HG02678 (cell line): ENCODE data around the gene EIF5AL1.
"Not testable (repeated sequence)": the region's sequence is repeated elsewhere in the genome, so short reads cannot be mapped to it uniquely, and the experiment has no call there.

Source experiments
- ATAC-seq: cut with Tn5 transposase; IDR thresholded peaks from one replicate; pipeline ENCODE4 v1.9.1; 2021; ENCODE audit warnings: mild to moderate bottlenecking, moderate library complexity; ENCODE audit not compliant: unreplicated experiment

The EIF5AL1 gene

DNA sequence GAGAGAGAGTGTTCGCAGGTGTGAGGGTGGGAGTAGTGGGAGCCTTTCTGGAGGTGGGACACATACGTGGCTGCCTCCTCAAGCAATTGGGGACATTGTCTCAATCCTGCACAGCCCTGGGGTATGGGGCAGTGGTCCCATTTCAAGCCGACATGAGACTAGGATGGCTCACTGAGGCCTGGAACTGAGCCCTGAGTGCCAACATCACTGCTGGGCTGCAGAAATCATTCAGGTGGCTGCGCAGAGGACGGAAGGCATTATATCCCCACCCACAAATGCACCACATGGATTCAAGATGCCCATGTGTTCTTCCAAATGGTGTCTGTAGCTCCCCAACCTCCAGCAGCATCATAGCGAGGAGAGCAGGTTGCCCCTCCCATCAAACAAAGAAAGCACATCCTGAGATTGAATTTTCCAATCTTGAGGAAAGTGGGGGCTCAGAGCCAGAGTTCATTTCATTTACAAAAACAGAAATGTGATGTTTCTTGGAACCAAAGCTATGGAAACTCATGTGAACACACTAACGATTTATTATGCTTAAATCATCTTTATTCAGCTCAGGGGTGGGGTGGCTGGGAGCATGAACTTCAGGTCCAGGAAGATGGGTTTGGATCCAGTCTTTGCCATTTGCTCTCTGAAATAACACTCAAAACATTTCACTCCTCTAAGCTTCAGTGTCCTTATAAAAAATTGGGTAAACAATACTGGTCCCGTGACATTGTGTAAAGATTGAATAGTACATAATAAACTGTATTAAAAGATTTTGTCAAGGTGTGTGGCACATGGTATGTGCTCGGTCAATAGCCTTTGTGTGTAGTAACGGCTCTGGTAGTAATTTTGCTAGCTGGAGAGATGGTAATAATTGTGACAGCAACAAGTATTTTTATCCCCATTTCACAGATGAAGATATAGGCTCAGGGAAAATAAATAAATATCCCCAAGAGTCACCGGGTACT, 43.3 kb downstream of the EIF5AL1 start:
- ATAC-seq = no peak

DNA sequence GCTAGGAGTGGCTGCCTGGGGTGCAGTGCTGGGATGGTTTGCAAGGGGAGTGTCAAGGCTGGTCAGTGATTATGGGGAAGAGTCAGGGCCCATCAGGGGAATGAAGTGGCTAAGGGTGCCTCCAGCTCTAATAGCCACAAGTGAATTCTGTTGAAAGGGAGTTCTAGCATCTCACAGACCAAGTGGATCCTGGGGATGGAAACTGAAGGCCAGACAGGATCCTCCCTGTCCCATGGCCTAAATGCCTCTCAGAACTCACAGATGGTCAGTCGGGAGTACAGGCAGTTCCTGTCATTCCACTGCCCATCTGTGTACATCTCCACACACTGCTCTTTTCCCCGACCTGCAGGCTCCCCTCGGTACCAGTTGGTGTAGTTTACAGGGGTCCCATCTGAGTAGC, 44.6 kb downstream of the EIF5AL1 start:
- ATAC-seq = not testable (repeated sequence)

DNA sequence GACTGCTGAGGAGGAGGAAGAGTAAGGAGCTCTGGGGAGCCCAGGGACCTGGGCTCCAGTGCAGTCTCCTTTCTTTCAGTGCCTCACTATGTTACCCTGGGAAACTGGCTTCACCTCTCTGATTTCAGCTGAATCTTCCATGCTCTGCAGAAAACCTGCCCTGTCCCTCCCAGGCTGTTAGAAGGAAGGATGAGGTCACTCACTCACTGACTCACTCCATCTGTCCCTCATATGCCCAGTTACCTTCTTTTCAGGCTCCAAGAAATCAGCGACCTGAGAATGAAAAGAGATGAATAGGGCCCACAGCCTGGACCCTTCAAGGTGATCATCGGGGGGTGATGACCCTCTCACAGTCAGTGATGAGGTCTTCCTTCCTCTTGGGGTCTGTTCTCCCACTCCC, 47.4 kb downstream of the EIF5AL1 start:
- ATAC-seq = no peak

DNA sequence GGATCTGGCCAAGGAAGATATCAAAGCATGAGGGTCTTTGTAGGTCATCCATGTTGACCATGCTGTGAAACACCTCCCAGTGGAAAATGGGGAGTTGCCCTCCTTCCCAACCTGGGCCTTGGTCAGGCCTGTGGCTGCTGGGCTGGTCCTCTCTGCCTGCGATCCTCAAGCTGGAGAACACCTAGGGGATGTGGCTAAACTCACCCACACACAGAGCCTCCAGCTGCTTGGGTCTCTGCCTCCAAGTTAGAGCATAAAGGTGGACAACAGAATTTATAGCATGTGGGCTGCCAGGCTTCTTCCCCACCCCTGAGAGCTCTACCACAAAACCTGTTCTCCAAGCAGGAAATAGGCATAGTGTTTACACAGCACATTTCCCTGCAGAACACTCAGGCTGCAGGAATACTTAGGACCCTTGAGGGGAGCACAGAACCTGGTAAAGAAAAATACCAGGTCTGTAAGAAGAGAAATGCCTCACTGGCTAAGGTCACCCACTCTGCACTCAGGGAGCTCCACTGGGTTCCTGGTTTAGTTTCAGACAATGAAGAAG, 47.9 kb downstream of the EIF5AL1 start, which contains the start of gene SFTPA2:
TSS of gene SFTPA2 (minus strand) at position 248 of the 550 bp plus-strand sequence. CDS start 924 bp downstream, outside the sequence.
- no peak for ATAC-seq

DNA sequence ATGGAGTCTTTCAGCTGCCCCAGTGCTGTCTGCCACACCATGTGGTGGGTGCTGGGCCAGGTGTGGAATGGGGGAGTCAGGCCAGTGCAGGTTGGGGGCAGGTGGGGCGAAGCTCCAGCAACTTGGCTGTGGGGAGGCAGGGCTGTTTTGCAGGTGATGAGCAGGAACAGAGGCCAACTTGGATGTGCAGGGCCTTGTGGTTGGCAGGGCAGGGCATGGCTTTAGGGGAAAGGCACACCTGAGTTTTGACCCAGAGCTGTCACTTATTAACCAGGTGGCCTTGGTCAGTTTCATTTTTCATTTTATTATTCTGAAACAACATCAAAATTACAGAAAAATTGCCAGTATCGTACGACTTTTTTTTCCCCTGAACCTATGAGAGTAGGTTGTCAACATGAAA, 48.9 kb downstream of the EIF5AL1 start:
- ATAC-seq = no peak

DNA sequence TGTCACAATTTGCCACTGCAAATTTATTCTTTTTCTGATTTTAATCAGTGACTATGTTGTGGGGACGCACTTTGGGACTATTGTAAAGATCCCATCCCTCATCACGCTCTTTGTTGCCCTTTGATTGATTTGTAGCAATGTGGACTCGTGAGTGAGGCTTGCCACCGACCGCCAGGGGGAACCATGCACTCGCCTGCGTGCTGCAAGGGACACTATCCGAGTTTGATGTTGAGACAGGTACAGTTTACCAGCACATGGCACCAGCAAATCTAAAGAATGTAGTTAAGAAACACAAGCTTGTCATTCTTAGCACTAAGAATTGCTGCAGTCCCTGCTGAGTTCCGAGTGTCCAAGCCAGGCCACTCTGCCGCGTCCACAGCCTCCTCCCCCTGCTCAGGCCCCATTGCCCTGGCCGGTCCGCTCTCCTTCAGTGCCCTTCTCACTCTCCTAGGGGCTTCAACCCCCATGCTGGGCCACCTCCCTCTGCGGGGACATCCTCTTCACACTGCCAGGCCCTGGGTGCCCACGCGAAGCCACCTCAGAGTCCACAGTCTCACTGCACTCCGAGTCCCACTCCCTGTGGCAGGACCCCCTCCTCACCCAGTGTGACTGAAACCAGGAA, 49.9 kb downstream of the EIF5AL1 start:
- peak; percentile 84 for ATAC-seq

DNA sequence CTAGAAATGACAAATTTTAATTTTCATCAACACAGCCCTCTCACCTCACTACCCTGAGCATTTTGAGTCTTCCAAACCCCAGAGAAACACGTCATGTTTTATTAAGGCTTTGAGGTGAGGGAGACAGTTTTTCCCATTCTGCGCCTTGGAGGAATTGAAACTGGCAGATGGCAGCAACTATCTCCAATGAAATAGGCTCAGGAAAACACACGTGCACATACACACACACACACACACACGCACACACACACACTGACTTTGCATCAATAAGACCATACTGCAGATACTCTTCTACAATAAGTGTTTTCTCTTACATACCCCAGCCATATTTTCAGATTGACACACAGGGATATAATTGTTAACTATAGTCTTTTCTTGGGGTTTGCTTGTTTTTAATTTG, 51.1 kb downstream of the EIF5AL1 start:
- ATAC-seq = no peak
